HepG2 (cell line): Measurements from ENCODE around the gene LONP1. TPM values are rescaled to one million over a fixed set of nuclear protein-coding genes. Genes with fewer than 3 reads are reported as not detected.

Experiments used
- CEBPG ChIP-seq: IDR thresholded peaks from 2 replicates; pipeline ENCODE4 v1.6.1; 2016
- FOXK1 ChIP-seq: sonication (generic); formaldehyde crosslinking; IDR thresholded peaks from 2 replicates; pipeline ENCODE4 v1.4.0; 2020; ENCODE audit warnings: low read depth, missing genetic modification reagents, borderline replicate concordance
- HNF4A ChIP-seq: sonication (generic); formaldehyde crosslinking; IDR thresholded peaks from 2 replicates; pipeline ENCODE4 v1.4.0; 2020; ENCODE audit warnings: missing genetic modification reagents
- KLF11 ChIP-seq: IDR thresholded peaks from 2 replicates; pipeline ENCODE4 v1.6.1; 2016; ENCODE audit warnings: missing compliant biosample characterization
- MATR3 ChIP-seq: sonication (generic); formaldehyde crosslinking; IDR thresholded peaks from 2 replicates; pipeline ENCODE4 v1.4.0; 2020; ENCODE audit warnings: missing genetic modification reagents
- NCOA5 ChIP-seq: sonication (generic); formaldehyde crosslinking; IDR thresholded peaks from 2 replicates; pipeline ENCODE4 v1.4.0; 2020; ENCODE audit warnings: missing genetic modification reagents
- NR1H2 ChIP-seq: sonication (generic); formaldehyde crosslinking; IDR thresholded peaks from 2 replicates; pipeline ENCODE4 v1.8.1; 2022; ENCODE audit warnings: low read depth, missing genetic modification reagents, borderline replicate concordance
- RORA ChIP-seq: sonication (generic); formaldehyde crosslinking; IDR thresholded peaks from 2 replicates; pipeline ENCODE4 v1.5.0; 2020; ENCODE audit warnings: mild to moderate bottlenecking, missing genetic modification reagents, moderate library complexity
- ZKSCAN8 ChIP-seq: IDR thresholded peaks from 2 replicates; pipeline ENCODE4 v1.6.1; 2016; ENCODE audit warnings: borderline replicate concordance, missing genetic modification reagents, missing compliant biosample characterization
- ZNF260 ChIP-seq: sonication (generic); formaldehyde crosslinking; IDR thresholded peaks from 2 replicates; pipeline ENCODE4 v1.4.0; 2020; ENCODE audit warnings: missing genetic modification reagents, low read depth, mild to moderate bottlenecking, borderline replicate concordance
- ZNF484 ChIP-seq: sonication (generic); formaldehyde crosslinking; IDR thresholded peaks from 2 replicates; pipeline ENCODE4 v1.5.1; 2020; ENCODE audit warnings: mild to moderate bottlenecking, low read depth, missing genetic modification reagents, borderline replicate concordance
- ZNF550 ChIP-seq: sonication (generic); formaldehyde crosslinking; IDR thresholded peaks from 2 replicates; pipeline ENCODE4 v1.4.0; 2020; ENCODE audit warnings: mild to moderate bottlenecking, missing genetic modification reagents, borderline replicate concordance
- ZNF670 ChIP-seq: sonication (generic); formaldehyde crosslinking; IDR thresholded peaks from 2 replicates; pipeline ENCODE4 v1.8.0; 2022; ENCODE audit warnings: mild to moderate bottlenecking, missing genetic modification reagents, borderline replicate concordance
- ZNF672 ChIP-seq: sonication (generic); formaldehyde crosslinking; IDR thresholded peaks from 2 replicates; pipeline ENCODE4 v1.8.1; 2022; ENCODE audit warnings: missing genetic modification reagents
- ZNF879 ChIP-seq: sonication (generic); formaldehyde crosslinking; IDR thresholded peaks from 2 replicates; pipeline ENCODE4 v1.8.1; 2023; ENCODE audit warnings: missing genetic modification reagents
- polyA plus RNA-seq, 8 experiments: library from polyadenylated mRNA; depleted of rRNA in 3 of 8; stranded (reverse) in 7 of 8; unstranded in 1 of 8; fragments of >200 nt; fragmentation: Illumina TruSeq in 4 of 8; extraction: Trizol in 4 of 8; gene quantifications; 2 replicates each; pipeline versions ENCODE4 v1.2.1 to v1.2.3, GENCODE V29; 2011 to 2016; ENCODE audit warnings: low read depth in 4 of 8, missing spikeins in 1 of 8, mixed read lengths in 1 of 8; ENCODE audit not compliant: insufficient read depth in 1 of 8
- total RNA-seq, 5 experiments: library from RNA; depleted of rRNA; stranded (reverse); fragments of >200 nt; fragmentation: Illumina TruSeq; extraction: Trizol; gene quantifications; 2 replicates each; pipeline ENCODE4 v1.2.3, GENCODE V29; 2016; ENCODE audit warnings: low read depth in 1 of 5
- TF ChIP-seq, protein P1 (sequence below): sonication (generic); formaldehyde crosslinking; IDR thresholded peaks from 2 replicates; pipeline ENCODE4 v1.5.0; 2020; ENCODE audit warnings: mild to moderate bottlenecking, missing genetic modification reagents
- TF ChIP-seq, protein P2 (sequence below): sonication (generic); formaldehyde crosslinking; IDR thresholded peaks from 2 replicates; pipeline ENCODE4 v1.8.0; 2022; ENCODE audit warnings: missing genetic modification reagents, low read depth, mild to moderate bottlenecking, borderline replicate concordance
- TF ChIP-seq, protein P3 (sequence below): sonication (generic); formaldehyde crosslinking; IDR thresholded peaks from 2 replicates; pipeline ENCODE4 v1.5.0; 2020; ENCODE audit warnings: missing genetic modification reagents
- TF ChIP-seq, protein P4 (sequence below), 2 experiments: IDR thresholded peaks; 2 replicates each; pipeline ENCODE4 v1.6.1; 2011 to 2012; ENCODE audit warnings: low read length in 2 of 2, borderline replicate concordance in 1 of 2, low read depth in 1 of 2, mild to moderate bottlenecking in 1 of 2, moderate library complexity in 1 of 2
- TF ChIP-seq, protein P5 (sequence below): sonication (generic); formaldehyde crosslinking; IDR thresholded peaks from 2 replicates; pipeline ENCODE4 v1.5.0; 2020; ENCODE audit warnings: mild to moderate bottlenecking, missing genetic modification reagents

Gene LONP1
- total and polyA plus RNA-seq, 2 of the 13 experiments (the other 11 are each of a cell fraction or from before 2014, with no cell fraction given): 59.5 to 76.8 TPM

DNA sequence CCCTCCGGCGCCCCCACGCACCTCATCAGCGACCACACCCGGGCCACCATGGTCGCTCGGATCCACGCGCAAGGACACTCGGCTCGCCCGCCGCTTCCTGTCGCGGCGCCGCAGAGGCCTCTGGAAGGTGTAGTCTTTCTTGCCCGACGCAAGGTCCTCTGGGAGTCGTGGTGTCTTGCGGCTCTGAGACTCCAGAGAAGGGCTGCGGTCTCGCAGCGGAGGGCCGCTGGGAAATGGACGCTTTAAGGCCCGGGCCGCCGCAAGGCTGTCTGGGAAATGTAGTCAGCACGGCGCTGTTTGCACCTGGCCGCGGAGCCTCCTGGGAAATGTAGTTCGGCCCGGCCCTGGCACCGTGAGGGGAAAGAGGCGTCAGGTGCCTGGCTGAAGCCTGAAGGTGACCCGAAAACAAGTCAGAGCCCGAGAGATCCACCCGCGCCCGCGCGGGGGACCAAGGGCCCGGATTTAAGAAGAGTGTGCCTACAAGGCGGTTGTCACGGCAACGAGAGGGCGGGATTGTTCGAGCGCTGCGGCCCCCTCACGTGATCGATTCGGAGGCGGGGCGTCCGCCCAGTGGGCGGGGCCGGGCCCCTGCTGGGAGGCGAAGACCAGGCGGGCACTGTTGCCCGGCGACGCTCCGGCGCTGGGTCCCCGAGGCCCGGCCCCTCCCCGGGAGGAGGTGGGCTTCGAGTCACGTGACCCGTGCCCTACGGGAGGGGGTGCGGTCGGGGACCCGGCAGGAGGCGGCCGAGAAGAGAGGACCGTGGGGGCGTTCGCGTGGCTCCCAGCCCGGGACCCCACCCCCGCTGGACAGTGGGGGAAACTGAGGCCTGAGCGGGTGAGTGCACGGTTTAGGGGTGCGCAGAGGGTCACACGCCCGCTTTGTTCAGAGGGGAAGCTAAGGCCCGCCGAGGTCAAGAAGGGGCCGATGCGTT is 39.2 kb downstream of the LONP1 start, which contains the start of the genes HSD11B1L and MICOS13 (continued):
- TF ChIP-seq, protein P1, sequence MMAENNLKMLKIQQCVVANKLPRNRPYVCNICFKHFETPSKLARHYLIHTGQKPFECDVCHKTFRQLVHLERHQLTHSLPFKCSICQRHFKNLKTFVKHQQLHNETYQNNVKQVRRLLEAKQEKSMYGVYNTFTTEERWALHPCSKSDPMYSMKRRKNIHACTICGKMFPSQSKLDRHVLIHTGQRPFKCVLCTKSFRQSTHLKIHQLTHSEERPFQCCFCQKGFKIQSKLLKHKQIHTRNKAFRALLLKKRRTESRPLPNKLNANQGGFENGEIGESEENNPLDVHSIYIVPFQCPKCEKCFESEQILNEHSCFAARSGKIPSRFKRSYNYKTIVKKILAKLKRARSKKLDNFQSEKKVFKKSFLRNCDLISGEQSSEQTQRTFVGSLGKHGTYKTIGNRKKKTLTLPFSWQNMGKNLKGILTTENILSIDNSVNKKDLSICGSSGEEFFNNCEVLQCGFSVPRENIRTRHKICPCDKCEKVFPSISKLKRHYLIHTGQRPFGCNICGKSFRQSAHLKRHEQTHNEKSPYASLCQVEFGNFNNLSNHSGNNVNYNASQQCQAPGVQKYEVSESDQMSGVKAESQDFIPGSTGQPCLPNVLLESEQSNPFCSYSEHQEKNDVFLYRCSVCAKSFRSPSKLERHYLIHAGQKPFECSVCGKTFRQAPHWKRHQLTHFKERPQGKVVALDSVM: no peak
- TF ChIP-seq NCOA5 (CRISPR knock-in tag): no peak
- TF ChIP-seq ZNF672 (CRISPR knock-in tag): no peak
- no peak for TF ChIP-seq ZNF484 (CRISPR knock-in tag)
- TF ChIP-seq CEBPG (CRISPR knock-in tag): 0 out of 2 replicates have a peak, but pooled peaks have one; percentile 11
- TF ChIP-seq KLF11 (CRISPR knock-in tag): no peak
- no peak for TF ChIP-seq MATR3 (CRISPR knock-in tag)
- TF ChIP-seq ZNF260 (CRISPR knock-in tag): no peak
- no peak for TF ChIP-seq RORA
- TF ChIP-seq, protein P2, sequence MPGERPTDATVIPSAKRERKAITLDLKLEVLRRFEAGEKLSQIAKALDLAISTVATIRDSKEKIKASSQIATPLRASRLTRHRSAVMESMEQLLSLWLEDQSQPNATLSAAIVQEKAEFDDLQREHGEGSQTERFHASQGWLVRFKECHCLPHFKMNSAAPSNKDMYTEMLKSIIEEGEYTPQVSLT (CRISPR knock-in tag): no peak
- peak; percentile 88 for TF ChIP-seq ZNF670 (CRISPR knock-in tag)
- TF ChIP-seq FOXK1 (CRISPR knock-in tag): peak; percentile 86
- TF ChIP-seq, protein P3, sequence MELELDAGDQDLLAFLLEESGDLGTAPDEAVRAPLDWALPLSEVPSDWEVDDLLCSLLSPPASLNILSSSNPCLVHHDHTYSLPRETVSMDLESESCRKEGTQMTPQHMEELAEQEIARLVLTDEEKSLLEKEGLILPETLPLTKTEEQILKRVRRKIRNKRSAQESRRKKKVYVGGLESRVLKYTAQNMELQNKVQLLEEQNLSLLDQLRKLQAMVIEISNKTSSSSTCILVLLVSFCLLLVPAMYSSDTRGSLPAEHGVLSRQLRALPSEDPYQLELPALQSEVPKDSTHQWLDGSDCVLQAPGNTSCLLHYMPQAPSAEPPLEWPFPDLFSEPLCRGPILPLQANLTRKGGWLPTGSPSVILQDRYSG (CRISPR knock-in tag): no peak
- TF ChIP-seq, protein P4, sequence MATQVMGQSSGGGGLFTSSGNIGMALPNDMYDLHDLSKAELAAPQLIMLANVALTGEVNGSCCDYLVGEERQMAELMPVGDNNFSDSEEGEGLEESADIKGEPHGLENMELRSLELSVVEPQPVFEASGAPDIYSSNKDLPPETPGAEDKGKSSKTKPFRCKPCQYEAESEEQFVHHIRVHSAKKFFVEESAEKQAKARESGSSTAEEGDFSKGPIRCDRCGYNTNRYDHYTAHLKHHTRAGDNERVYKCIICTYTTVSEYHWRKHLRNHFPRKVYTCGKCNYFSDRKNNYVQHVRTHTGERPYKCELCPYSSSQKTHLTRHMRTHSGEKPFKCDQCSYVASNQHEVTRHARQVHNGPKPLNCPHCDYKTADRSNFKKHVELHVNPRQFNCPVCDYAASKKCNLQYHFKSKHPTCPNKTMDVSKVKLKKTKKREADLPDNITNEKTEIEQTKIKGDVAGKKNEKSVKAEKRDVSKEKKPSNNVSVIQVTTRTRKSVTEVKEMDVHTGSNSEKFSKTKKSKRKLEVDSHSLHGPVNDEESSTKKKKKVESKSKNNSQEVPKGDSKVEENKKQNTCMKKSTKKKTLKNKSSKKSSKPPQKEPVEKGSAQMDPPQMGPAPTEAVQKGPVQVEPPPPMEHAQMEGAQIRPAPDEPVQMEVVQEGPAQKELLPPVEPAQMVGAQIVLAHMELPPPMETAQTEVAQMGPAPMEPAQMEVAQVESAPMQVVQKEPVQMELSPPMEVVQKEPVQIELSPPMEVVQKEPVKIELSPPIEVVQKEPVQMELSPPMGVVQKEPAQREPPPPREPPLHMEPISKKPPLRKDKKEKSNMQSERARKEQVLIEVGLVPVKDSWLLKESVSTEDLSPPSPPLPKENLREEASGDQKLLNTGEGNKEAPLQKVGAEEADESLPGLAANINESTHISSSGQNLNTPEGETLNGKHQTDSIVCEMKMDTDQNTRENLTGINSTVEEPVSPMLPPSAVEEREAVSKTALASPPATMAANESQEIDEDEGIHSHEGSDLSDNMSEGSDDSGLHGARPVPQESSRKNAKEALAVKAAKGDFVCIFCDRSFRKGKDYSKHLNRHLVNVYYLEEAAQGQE (IDR thresholded peaks at IDR 0.05; ENCODE audit: borderline replicate concordance in 1 of 2, low read depth in 1 of 2, low read length in 2 of 2): no peak
- peak; percentile 39 for TF ChIP-seq HNF4A (CRISPR knock-in tag)
- TF ChIP-seq ZNF879 (CRISPR knock-in tag): no peak
- no peak for TF ChIP-seq ZNF550 (CRISPR knock-in tag)
- TF ChIP-seq, protein P5, sequence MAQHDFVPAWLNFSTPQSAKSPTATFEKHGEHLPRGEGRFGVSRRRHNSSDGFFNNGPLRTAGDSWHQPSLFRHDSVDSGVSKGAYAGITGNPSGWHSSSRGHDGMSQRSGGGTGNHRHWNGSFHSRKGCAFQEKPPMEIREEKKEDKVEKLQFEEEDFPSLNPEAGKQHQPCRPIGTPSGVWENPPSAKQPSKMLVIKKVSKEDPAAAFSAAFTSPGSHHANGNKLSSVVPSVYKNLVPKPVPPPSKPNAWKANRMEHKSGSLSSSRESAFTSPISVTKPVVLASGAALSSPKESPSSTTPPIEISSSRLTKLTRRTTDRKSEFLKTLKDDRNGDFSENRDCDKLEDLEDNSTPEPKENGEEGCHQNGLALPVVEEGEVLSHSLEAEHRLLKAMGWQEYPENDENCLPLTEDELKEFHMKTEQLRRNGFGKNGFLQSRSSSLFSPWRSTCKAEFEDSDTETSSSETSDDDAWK (CRISPR knock-in tag): no peak
- TF ChIP-seq ZKSCAN8: no peak
- 0 out of 2 replicates have a peak, but pooled peaks have one; percentile 1 for TF ChIP-seq NR1H2 (CRISPR knock-in tag)
